Measurements from ENCODE around the gene GPR108.

Gene GPR108

DNA sequence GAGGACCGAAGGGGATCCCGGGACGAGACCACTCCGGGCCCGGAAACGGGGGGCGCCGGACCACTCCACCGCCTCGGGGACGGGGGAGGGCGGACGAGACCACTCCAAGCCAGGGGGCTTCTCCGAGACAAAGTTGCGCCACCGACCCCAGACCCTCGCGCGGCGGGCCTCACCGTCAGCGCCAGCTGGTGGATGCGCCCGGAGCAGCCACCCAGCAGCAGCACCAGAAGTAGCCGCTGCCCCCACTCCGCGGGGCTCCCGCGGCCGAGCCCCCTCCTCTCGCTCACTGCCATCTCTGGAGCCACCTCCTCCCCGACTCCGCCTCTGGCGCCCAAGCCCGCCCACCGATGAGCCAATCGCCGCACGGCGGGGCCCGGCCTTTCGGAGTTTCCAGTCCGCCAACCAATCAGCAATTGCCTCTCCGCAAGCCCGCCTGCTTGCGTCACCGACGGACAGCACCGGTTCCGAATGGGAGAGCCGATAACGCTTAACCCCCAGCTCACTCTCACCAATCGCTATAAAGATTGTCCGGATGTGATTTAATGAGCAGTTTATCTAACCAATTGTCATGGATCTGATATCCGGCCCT is at the start of gene GPR108 (continued):
- TF ChIP-seq, protein P1, sequence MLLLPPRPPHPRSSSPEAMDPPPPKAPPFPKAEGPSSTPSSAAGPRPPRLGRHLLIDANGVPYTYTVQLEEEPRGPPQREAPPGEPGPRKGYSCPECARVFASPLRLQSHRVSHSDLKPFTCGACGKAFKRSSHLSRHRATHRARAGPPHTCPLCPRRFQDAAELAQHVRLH (tag by site-specific recombination; IDR thresholded peaks at IDR 0.05), result 0 out of 2 replicates have a peak, but pooled peaks have one; percentile 49
- TF ChIP-seq ZNF24 (tag by site-specific recombination; IDR thresholded peaks at IDR 0.05) (peak; percentile 74; the same call in 1 of the 2 replicates), ZFP69B (tag by site-specific recombination; IDR thresholded peaks at IDR 0.05) (peak; percentile 94), ZNF610 (tag by site-specific recombination; IDR thresholded peaks at IDR 0.05; ENCODE audit: borderline replicate concordance) (peak; percentile 63), ZNF174 (tag by site-specific recombination; IDR thresholded peaks at IDR 0.05) (no peak), SCRT2 (tag by site-specific recombination; IDR thresholded peaks at IDR 0.05) (no peak), ZNF530 (tag by site-specific recombination; IDR thresholded peaks at IDR 0.05; ENCODE audit: low read depth) (no peak), ZNF621 (tag by site-specific recombination; IDR thresholded peaks at IDR 0.05) (no peak), ZNF132 (tag by site-specific recombination; IDR thresholded peaks at IDR 0.05; ENCODE audit: borderline replicate concordance) (no peak), ZNF785 (tag by site-specific recombination; IDR thresholded peaks at IDR 0.05) (peak; percentile 77), ZBTB48 (tag by site-specific recombination; IDR thresholded peaks at IDR 0.05) (peak; percentile 23; the same call in 1 of the 2 replicates), ZNF394 (tag by site-specific recombination; IDR thresholded peaks at IDR 0.05; ENCODE audit: borderline replicate concordance) (peak; percentile 57; the same call in 1 of the 2 replicates), FEZF1 (tag by site-specific recombination; IDR thresholded peaks at IDR 0.05) (peak; percentile 63), ZEB2 (tag by site-specific recombination; IDR thresholded peaks at IDR 0.05) (peak; percentile 89), ZNF391 (tag by site-specific recombination; IDR thresholded peaks at IDR 0.05; ENCODE audit: borderline replicate concordance, low read depth) (peak; percentile 88; the same call in 1 of the 2 replicates), KLF1 (tag by site-specific recombination; IDR thresholded peaks at IDR 0.05) (peak; percentile 65), ZNF701 (tag by site-specific recombination; IDR thresholded peaks at IDR 0.05) (no peak), ZBTB20 (tag by site-specific recombination; IDR thresholded peaks at IDR 0.05) (peak; percentile 32; the same call in 1 of the 2 replicates), YY2 (tag by site-specific recombination; IDR thresholded peaks at IDR 0.05) (peak; percentile 86), ZNF843 (tag by site-specific recombination; IDR thresholded peaks at IDR 0.05) (peak; percentile 77), GLIS2 (tag by site-specific recombination; IDR thresholded peaks at IDR 0.05) (peak; percentile 89), ZNF561 (tag by site-specific recombination; IDR thresholded peaks at IDR 0.05; ENCODE audit: borderline replicate concordance) (peak; percentile 83; the same call in 1 of the 2 replicates), ZNF529 (tag by site-specific recombination; IDR thresholded peaks at IDR 0.05; ENCODE audit: insufficient replicate concordance) (no peak), ZNF514 (tag by site-specific recombination; IDR thresholded peaks at IDR 0.05) (no peak), ZBTB8A (tag by site-specific recombination; IDR thresholded peaks at IDR 0.05) (0 out of 2 replicates have a peak, but pooled peaks have one; percentile 34), OVOL3 (tag by site-specific recombination; IDR thresholded peaks at IDR 0.05) (no peak), ZNF133 (tag by site-specific recombination; IDR thresholded peaks at IDR 0.05) (no peak), ZNF184 (tag by site-specific recombination; IDR thresholded peaks at IDR 0.05) (no peak), ZNF202 (tag by site-specific recombination; IDR thresholded peaks at IDR 0.05; ENCODE audit: borderline replicate concordance) (no peak)
- TF ChIP-seq, protein P2, sequence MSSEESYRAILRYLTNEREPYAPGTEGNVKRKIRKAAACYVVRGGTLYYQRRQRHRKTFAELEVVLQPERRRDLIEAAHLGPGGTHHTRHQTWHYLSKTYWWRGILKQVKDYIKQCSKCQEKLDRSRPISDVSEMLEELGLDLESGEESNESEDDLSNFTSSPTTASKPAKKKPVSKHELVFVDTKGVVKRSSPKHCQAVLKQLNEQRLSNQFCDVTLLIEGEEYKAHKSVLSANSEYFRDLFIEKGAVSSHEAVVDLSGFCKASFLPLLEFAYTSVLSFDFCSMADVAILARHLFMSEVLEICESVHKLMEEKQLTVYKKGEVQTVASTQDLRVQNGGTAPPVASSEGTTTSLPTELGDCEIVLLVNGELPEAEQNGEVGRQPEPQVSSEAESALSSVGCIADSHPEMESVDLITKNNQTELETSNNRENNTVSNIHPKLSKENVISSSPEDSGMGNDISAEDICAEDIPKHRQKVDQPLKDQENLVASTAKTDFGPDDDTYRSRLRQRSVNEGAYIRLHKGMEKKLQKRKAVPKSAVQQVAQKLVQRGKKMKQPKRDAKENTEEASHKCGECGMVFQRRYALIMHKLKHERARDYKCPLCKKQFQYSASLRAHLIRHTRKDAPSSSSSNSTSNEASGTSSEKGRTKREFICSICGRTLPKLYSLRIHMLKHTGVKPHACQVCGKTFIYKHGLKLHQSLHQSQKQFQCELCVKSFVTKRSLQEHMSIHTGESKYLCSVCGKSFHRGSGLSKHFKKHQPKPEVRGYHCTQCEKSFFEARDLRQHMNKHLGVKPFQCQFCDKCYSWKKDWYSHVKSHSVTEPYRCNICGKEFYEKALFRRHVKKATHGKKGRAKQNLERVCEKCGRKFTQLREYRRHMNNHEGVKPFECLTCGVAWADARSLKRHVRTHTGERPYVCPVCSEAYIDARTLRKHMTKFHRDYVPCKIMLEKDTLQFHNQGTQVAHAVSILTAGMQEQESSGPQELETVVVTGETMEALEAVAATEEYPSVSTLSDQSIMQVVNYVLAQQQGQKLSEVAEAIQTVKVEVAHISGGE (tag by site-specific recombination; conservative IDR thresholded peaks at IDR 0.05; ENCODE audit: low read depth), result peak; percentile 93
- TF ChIP-seq, protein P3, sequence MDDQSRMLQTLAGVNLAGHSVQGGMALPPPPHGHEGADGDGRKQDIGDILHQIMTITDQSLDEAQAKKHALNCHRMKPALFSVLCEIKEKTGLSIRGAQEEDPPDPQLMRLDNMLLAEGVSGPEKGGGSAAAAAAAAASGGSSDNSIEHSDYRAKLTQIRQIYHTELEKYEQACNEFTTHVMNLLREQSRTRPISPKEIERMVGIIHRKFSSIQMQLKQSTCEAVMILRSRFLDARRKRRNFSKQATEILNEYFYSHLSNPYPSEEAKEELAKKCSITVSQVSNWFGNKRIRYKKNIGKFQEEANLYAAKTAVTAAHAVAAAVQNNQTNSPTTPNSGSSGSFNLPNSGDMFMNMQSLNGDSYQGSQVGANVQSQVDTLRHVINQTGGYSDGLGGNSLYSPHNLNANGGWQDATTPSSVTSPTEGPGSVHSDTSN (CRISPR knock-in tag; IDR thresholded peaks at IDR 0.05), result peak; percentile 95
- TF ChIP-seq, protein P4, sequence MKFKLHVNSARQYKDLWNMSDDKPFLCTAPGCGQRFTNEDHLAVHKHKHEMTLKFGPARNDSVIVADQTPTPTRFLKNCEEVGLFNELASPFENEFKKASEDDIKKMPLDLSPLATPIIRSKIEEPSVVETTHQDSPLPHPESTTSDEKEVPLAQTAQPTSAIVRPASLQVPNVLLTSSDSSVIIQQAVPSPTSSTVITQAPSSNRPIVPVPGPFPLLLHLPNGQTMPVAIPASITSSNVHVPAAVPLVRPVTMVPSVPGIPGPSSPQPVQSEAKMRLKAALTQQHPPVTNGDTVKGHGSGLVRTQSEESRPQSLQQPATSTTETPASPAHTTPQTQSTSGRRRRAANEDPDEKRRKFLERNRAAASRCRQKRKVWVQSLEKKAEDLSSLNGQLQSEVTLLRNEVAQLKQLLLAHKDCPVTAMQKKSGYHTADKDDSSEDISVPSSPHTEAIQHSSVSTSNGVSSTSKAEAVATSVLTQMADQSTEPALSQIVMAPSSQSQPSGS (tag by site-specific recombination; IDR thresholded peaks at IDR 0.05; ENCODE audit: low read depth), result no peak
- TF ChIP-seq, protein P5, sequence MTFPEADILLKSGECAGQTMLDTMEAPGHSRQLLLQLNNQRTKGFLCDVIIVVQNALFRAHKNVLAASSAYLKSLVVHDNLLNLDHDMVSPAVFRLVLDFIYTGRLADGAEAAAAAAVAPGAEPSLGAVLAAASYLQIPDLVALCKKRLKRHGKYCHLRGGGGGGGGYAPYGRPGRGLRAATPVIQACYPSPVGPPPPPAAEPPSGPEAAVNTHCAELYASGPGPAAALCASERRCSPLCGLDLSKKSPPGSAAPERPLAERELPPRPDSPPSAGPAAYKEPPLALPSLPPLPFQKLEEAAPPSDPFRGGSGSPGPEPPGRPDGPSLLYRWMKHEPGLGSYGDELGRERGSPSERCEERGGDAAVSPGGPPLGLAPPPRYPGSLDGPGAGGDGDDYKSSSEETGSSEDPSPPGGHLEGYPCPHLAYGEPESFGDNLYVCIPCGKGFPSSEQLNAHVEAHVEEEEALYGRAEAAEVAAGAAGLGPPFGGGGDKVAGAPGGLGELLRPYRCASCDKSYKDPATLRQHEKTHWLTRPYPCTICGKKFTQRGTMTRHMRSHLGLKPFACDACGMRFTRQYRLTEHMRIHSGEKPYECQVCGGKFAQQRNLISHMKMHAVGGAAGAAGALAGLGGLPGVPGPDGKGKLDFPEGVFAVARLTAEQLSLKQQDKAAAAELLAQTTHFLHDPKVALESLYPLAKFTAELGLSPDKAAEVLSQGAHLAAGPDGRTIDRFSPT (tag by site-specific recombination; IDR thresholded peaks at IDR 0.05), result no peak

Data from HEK293 (cell line).